GM19043 (cell line): ENCODE results near the gene HPCAL1.

Source experiments
- ATAC-seq: cut with Tn5 transposase; IDR thresholded peaks from one replicate; pipeline ENCODE4 v1.9.1; 2021; ENCODE audit warnings: low read depth; ENCODE audit not compliant: unreplicated experiment

HPCAL1 gene

DNA sequence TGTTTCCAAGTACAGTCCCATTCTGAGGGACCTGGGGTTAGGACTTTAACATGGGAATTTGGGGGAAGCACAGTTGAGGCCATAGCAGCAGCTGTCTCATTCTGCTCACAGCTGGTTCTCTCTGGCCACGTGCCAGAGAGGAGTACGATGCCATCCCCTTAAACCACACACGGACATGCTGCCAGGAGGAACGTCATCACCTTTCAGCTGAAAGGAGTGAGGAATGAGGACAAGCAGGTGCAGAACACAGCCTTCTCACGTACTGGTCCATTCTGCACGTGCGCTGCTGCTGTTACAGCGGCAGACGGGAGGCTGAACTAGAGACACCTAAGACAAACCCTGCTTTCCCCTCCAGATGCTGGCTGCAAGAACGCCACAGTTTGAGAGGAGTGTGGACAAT lies 111.9 kb downstream of the HPCAL1 start:
- no peak for ATAC-seq

DNA sequence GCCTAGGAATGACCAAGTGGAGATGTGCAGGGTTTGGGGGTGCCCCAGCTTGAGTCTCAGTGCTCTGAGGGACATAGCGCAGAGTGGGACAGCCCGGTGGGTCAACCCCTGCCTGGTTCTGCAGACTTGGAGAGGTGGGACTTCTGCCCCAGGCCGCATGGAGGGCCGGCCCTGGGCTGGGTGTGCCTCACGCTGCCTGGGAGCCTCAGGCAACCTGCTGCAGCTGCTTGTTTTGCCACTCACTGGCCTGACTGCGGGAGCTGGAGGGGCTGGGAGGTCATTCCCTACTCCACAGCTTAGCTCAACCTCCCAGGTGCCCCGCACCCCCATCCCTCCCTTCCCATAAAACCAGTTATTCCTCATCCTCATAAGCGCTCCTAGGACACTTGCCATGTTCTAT lies 112.3 kb downstream of the HPCAL1 start:
- ATAC-seq: no peak

DNA sequence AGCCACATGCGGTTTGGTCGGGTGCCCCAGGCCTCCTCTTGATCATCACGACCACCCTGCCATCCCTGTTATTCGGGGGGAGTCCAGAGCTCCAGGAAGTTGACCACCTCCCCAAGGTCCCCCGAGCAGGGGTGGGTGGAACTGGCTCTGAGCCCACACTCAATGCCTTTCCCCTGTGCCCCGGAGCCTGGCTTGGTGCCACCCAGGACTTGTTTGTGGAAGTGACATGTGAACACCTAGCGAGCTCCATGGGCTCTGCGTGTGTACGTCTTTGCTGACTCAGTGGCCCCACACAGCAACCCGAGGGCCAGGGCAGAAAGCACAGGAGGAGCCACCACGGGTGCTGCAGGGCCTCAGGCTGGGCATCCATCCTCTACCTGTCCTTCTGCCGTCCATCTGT lies 112.9 kb downstream of the HPCAL1 start:
- ATAC-seq: no peak

DNA sequence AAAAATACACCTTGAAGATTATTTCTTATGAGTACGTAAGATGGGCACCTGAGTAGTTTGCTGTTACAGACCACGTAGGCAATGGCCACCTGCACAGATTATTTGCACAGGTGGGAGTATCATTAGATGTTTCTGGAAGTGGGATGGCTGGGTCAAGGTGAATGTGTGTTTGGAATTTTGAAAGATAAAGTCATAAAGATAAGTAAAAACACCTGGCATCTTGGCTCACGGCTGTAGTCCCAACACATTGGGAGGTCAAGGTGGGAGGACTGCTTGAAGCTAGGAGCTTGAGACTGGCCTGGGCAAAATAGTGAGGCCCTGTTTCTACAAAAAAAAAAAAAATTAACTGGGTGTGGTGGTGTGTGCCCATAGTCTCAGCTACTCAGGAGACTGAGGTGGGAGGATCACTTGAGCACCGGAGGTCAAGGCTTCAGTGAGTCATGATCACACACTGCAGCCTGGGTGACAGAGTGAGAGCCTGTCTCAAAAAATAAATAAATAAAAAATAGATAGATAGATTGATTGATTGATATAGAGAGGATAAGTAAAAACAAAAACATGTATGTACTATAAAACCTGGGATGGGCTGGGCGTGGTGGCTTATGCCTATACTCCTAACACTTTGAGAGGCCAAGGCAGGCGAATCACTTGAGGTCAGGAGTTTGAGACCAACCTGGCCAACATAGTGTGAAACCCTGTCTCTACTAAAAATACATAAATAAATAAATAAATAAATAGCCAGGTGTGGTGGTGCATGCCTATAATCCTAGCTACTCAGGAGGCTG lies 115.0 kb downstream of the HPCAL1 start:
- ATAC-seq: no peak

DNA sequence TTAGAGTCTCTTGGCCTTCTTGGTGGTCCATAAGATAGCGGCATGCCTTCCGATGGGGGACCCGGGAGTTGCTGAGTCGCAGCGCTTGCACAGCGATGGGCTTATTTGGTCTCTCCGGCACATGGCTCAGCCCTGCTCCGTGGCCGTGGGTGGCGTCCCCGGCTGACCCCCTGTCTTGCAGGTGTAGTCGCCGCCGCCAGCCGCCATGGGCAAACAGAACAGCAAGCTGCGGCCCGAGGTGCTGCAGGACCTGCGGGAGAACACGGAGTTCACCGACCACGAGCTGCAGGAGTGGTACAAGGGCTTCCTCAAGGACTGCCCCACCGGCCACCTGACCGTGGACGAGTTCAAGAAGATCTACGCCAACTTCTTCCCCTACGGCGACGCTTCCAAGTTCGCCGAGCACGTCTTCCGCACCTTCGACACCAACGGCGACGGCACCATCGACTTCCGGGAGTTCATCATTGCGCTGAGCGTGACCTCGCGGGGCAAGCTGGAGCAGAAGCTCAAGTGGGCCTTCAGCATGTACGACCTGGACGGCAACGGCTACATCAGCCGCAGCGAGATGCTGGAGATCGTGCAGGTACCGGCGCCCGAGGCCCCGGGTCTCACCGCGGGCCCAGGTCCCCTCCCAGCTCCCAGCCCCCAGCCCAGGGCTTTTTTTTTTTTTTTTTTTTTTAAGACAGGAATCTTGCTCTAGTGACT lies 117.0 kb downstream of the HPCAL1 start:
- ATAC-seq: no peak

DNA sequence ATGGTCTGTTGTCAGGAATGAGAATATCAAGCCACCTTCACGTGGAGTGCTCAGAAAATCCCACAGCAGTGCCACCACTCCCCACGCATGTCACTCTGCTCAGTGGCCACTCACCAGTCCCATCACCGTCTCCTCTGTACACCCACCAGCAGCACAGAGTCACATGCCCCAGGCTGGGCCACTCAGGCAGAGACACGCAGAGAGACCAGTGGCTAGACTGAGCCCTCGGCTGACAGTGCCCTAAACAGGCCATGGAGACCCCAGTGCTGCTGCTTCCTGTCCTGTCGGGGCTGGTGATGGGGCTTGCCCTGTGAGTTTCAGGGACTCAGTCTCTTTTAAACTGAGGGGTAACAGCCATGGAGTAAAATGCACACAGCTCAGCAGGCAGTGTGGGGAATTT lies 119.5 kb downstream of the HPCAL1 start:
- ATAC-seq: no peak

DNA sequence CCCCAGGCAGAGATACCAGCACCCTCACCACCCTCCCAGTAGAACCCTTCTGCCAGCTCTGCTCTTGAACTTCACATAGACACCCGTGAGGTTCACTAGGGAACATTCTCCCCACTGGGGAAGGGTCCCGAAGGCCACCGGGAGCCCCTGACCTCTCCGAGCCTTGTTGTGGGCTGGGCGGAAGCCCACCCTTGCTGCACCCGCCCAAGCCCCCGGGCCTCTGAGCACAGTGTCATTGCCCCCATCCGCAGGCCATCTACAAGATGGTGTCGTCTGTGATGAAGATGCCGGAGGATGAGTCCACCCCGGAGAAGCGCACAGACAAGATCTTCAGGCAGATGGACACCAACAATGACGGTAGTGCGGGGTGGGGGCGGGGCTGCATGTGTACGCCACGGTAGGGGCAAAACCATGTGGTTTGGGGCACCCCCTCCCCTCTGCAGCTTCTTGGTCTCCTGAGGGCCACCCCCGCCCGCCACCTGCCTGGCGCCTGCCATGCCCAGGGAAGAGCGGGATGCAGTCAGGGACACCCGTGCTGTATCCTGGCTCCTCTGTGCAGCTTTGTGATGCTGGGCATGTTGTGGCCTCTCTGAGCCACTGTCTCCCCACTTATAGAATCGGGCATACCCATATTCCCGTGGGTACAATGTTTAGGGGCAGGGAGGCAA lies 120.2 kb downstream of the HPCAL1 start:
- no peak for ATAC-seq

DNA sequence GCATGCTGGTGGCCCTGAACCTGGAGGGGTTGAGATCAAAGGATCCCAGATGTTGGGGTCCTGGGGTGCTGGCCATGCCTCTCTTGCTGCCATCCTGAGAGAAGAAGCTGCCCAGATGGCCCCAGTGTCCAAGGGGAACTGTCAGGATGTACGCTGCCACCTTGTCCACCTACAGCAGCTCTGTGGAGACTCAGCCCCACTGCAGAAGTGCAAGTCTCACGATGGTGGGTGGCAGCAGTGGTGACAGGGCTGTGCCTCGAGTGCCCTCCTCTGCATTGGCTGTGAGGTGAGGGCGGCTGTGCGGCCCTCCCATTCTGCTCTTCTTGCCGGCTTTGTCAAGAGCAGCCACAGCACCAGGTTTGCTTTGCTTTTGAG lies 120.7 kb downstream of the HPCAL1 start:
- ATAC-seq: no peak

DNA sequence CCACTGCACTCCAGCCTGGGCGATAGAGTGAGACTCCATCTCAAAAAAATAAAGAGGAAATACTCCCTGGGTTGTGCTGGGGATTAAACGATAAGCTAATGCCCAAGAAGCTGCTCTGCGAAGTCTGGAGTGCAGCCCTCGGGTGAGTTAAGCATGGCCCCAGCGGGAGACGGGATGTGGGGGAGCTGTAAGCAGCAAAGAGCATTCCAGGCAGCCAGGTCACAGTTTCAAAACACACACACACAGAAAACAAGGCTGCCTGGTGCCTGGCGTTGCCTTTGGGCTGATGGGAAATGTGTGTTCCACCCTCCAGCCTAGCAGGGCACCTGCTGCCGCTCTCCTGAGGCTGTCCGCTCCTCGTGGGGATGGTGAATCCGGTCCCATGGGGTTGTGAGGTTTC lies 121.3 kb downstream of the HPCAL1 start:
- ATAC-seq: no peak

DNA sequence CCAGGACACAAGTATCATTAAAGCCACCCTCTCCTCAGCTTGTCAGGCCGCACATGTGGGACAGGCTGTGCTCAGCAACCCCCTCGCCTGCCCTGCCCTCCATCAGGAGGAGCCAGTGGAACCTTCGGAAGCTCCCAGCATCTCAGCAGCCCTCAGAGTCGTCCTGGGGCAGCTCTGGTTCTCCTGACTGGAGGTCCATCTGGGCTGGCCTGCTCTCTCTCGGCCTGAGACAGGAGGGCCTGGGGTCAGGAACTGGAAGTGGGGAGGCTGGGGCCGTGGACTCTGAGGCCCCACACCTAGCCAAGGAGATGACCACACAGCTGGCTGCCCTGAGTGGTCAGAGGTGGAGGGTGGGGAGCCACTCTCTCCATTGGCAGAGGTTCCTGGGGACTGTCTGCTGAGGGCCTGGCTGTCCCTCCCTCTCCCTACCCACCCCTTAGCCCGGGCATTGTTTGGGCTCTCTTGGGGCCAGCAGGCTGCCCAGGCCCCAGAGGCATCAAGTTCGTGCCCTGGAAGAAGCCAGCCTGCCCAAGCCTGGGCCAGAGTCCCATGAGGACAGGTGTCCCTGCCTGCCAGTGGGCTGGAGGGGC lies 122.3 kb downstream of the HPCAL1 start:
- no peak for ATAC-seq

DNA sequence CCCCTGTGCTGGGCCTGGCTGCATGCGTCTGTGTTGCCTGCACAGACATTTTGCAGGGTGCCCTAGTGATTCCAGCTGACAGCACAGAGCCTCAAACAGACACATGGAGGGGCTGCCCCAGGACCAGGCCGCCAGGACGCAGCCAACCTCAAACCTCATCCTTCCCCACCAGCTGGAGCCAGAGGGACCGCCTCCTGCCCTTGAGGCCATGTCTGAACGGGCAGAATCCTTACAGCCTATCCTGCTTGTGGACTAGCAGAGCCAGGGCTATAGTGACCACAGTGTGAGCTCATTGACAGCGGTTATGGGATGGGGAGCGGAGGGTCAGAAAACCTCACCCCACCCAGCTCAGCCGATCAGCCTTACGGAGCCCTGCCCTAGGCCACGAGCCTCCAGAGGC lies 123.0 kb downstream of the HPCAL1 start:
- ATAC-seq: no peak

DNA sequence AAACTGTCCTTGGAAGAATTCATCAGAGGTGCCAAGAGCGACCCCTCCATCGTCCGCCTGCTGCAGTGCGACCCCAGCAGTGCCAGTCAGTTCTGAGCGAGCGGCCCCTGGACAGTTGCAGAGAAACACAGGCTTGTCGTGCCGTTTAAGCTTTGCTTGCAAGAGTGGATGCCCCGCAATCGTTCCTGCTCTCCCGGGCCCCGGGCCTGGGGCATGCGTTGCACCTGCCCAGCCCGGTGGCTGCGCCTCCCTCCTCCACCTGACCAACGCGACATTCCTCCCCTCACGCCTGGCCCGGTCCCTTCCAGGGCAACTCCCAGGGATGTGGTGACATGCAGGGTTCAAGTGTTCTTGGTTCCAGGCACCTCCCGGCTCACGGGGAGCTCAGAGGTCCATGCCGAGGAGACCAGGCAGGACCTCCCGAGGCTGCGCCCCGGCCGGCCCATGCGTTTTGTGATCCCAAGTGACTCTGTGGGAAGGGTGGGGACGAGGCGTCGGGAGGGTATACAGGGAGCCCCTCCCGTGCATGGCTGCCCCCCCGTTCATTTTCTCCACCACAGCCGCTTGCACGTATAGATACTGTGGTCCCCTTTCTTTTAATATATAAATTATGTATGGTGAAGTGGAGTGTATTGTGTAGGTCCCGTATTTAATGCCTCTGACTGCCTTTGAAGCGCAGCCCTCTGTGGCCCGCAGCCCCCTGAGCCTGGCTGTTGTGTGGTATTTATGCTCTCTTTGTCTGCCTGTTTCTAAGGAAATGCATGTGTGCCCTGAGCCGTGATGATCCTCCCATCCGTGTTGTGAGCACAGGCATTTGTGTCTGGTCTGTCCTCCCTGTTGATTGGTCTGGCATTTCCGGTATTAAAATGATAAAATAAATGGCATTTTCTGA lies 124.3 kb downstream of the HPCAL1 start:
- no peak for ATAC-seq

DNA sequence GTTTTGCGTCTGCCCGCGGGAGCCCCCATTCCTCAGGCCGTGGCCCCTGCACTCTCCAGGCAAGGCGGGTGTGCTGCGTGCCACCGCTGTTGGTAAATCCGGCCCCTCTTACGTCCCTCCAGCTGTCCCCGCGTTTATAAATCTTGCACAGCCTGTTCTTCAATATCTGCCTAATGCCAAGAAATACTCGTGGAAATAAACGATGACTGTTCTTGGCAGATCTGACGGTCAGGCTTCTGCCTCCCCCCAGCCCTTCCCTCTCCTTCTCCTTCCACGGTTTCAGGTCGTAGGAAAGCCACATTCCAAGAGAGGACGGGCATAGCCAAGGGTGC lies 124.9 kb downstream of the HPCAL1 start:
- no peak for ATAC-seq

DNA sequence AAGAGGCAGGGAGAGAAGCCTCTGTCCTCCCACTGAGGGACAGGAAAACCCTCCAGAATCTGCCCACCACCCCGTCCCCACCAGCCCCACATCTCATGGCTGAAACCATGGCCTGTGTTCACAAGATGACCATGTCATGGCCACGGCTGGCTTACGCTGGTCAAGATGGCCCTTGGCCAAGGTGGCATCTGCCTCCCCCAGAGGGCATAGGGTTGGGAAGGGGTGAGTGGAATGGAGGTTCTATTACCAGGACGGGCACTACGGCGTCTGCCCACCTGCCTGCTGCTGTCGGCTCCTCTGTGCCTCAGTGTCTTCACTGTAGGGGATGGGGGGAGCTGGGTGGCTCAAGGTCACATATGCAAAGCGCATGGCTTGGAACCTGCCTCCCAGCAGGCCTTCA lies 125.7 kb downstream of the HPCAL1 start:
- ATAC-seq: no peak

DNA sequence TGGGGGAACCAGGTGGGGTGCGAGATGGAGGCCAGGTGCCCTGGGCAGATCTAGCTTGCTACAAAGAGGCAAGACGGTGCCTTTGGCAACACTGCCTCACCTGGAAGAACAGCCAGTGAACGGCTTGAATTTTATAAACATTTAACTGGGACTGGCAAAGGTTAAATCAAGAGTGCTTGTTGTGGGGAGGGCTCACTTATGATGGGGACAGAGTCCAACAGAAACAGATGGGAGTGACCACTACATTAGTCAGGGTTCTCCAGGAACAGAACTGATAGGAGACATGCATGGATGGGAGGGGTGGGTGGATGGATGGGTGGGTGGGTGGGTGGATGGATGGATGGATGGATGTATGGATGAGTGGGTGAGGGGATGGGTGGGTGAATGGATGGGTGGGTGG lies 126.2 kb downstream of the HPCAL1 start:
- no peak for ATAC-seq

DNA sequence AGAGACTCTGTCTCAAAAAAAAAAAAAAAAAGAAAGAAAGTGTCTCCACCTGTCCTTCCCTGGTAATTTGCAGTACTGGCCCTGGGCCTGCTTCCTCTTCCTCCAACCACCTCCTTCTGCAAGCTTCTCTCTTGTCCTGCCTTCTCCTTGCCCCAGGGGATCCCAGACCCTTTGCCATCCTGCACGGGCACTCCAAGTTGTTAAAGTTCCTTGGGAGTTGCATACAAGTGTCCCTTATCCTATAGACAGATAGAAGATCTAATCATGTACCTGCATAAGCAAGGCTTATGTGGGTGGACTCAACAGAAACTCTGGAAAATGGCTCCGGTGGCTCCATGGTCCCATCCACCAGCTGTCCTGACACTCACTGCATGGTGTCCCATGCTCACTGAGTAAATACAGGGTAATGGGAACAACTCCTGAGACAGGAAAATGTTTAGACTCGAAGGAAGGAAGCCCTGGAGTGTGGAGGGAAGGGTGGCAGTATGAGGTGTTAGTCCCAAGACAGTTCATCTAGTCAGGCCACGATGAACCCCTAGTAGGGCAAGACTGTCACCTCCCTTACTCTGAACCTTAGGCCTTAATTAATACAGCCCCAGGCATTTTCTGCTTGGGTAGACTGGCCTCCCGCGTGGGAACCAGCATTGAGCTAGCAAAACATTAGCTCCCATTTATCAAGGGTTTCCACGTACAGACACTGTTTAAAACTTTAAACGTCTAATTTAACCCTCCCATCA lies 128.3 kb downstream of the HPCAL1 start:
- no peak for ATAC-seq

DNA sequence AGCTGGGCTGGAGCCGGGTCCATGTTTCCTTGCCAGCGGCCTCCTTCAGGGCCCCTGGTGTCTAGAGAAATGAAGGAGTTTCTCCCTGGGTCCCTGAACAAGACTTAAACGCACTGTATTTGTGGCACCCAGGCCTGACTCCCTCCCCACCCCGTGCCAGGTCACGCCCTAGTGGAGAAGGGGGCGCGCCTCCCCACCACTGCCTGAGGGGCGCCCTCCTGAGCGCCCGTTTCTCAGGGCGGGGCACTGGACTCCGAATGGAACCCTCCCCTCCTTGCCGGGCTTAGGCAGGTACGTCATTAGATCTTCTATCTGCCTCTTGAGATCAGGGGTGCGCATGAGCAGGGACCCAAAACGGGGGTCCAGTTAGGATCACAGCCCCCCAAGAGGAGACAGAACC lies 129.1 kb downstream of the HPCAL1 start:
- no peak for ATAC-seq

DNA sequence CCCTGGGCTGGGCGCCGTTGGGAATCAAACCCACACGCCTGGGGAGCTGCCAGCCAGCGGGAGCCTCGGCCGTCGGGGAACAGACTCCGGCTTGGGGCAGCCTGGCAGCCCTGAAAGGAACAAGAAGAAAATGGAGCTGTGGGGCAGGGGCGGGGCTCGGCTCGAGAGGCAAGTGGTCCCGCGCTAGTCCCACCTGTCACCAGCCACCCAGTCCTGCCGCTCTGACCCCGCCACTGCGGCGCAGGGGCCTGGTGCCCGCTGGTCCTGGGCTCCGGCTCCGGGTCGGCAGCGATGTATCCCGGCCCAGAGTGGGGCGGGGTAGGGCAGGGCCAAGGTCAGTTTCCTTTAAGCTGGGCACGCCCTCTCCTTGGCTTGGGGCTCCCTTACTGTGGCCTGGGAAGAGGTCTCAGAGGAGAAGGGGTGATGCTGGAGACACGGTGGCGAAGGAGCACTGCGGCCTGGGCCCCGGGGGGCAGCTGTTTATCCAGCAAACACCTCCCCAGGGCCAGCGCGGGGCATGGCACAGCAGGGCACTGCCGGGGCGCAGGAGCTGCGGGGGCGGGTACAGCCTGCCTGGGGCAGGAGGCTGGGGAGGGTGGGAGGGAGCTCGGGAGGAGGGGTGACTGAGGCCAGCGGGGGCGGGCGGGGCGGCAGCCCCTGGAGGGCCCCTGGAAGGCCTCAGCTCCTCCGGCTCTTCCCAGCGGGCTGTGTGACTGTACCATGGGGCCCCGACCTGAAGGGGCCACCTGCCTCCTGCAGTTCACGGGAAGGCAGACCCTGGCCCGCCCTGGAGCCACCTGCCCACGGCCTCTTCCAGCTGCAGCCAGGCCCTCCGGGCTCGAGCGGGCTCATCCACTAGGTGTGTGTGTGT lies 129.8 kb downstream of the HPCAL1 start:
- no peak for ATAC-seq
